K562 (cell line): ENCODE measurements around the gene SFXN3. TPM values are rescaled to one million over a fixed set of nuclear protein-coding genes. Genes with fewer than 3 reads are reported as not detected.
A peak's percentile ranks its signal among the peaks of the same experiment; 100 is the strongest.

Source experiments
- ATAC-seq: fragments of 200-7000 bp; cut with Tn5 transposase; 3 replicates; pipeline ENCODE4 v1.9.1; 2020; ENCODE audit warnings: moderate library complexity
- BruUV-seq: library from RNA; stranded (reverse); fragments of 400-500 nt; replicated peaks from 2 replicates; lab custom pipeline; 2021; lab: Mats Ljungman, UMichigan
- CTCF ChIA-PET: fragments of 300-600 bp; formaldehyde crosslinking; extraction: SDS; loops from one replicate; lab custom pipeline; 2021; ENCODE audit warnings: low intra/inter-chr PET ratio; lab: Yijun Ruan, JAX
- POLR2A ChIA-PET: fragments of 300-600, 350-650 bp; sonication (Branson Sonifier 250); formaldehyde crosslinking; extraction: SDS; loops from one replicate; lab custom pipeline; 2021; ENCODE audit warnings: antibody characterized with exemption, inconsistent platforms; lab: Yijun Ruan, JAX
- DNase-seq, 4 experiments: peaks; one replicate each; pipeline versions ENCODE4 v3.0.0 to v3.0.0-alpha.2; 2011 to 2018; ENCODE audit warnings: low spot score in 3 of 4, mixed read lengths in 3 of 4; ENCODE audit errors: extremely low read depth in 1 of 4
- FAIRE-seq: peaks from 2 replicates; lab custom pipeline; 2011; peaks lifted over from hg19 to GRCh38; lab: Jason Lieb, UNC
- H2AFZ ChIP-seq: 2 replicates; pipeline ENCODE4 v1.6.0; 2011; ENCODE audit warnings: low read depth, low read length, control low read depth, inconsistent platforms
- H3K27ac ChIP-seq: fragments of 200-600 bp; 3 replicates; pipeline ENCODE4 v1.8.0; 2011; ENCODE audit warnings: low read depth, mild to moderate bottlenecking, control low read depth, inconsistent platforms, low read length, moderate library complexity, mixed read lengths; ENCODE audit errors: extremely low read depth
- H3K27me3 ChIP-seq, 2 experiments: fragments of 300-600 bp in 1 of 2; 2 replicates in 1 of 2; 3 replicates in 1 of 2; pipeline versions ENCODE4 v1.6.0 to v1.8.0; 2011; ENCODE audit warnings: inconsistent platforms in 2 of 2, low read length in 2 of 2, mild to moderate bottlenecking in 1 of 2, mixed read lengths in 1 of 2, moderate library complexity in 1 of 2; ENCODE audit not compliant: control insufficient read depth in 2 of 2, insufficient read depth in 2 of 2
- H3K36me3 ChIP-seq: fragments of 300-600 bp; 3 replicates; pipeline ENCODE4 v1.8.0; 2011; ENCODE audit warnings: mild to moderate bottlenecking, low read length, inconsistent platforms; ENCODE audit not compliant: control insufficient read depth, insufficient read depth
- H3K4me1 ChIP-seq, 2 experiments: fragments of 200-600 bp in 1 of 2; replicated peaks in 1 of 2; 2 replicates in 1 of 2; 3 replicates in 1 of 2; pipeline versions ENCODE4 v1.5.1 to v1.8.0; 2011; ENCODE audit warnings: inconsistent platforms in 2 of 2, low read length in 2 of 2, mild to moderate bottlenecking in 1 of 2, mixed read lengths in 1 of 2, moderate library complexity in 1 of 2; ENCODE audit not compliant: control insufficient read depth in 2 of 2, insufficient read depth in 2 of 2
- H3K4me2 ChIP-seq: 2 replicates; pipeline ENCODE4 v1.6.1; 2011; ENCODE audit warnings: low read length, control low read depth, inconsistent platforms, mixed read lengths; ENCODE audit not compliant: insufficient read depth
- H3K4me3 ChIP-seq: fragments of 200-600 bp; sonication (generic), shearing (Covaris generic); 2 replicates; pipeline ENCODE4 v1.5.1; 2016; ENCODE audit warnings: control low read depth, inconsistent platforms
- H3K79me2 ChIP-seq: fragments of 200-600 bp; 3 replicates; pipeline ENCODE4 v1.8.0; 2011; ENCODE audit warnings: low read length, inconsistent platforms; ENCODE audit not compliant: control insufficient read depth, insufficient read depth
- H3K9ac ChIP-seq, 2 experiments: 2 replicates each; pipeline versions ENCODE4 v1.6.0 to v1.6.1; 2011; ENCODE audit warnings: low read depth in 2 of 2, low read length in 2 of 2, control low read depth in 1 of 2, inconsistent platforms in 1 of 2, mild to moderate bottlenecking in 1 of 2, mixed read lengths in 1 of 2; ENCODE audit not compliant: insufficient read depth in 1 of 2
- H3K9me1 ChIP-seq: one replicate; pipeline ENCODE4 v1.6.0; 2011; ENCODE audit warnings: inconsistent platforms, mild to moderate bottlenecking, low read length, moderate library complexity; ENCODE audit not compliant: control insufficient read depth, insufficient read depth
- H3K9me3 ChIP-seq: replicated peaks from 2 replicates; pipeline ENCODE4 v1.5.1; 2011; ENCODE audit warnings: low read depth, low read length, inconsistent platforms; ENCODE audit not compliant: control insufficient read depth, insufficient read depth
- H4K20me1 ChIP-seq: replicated peaks from 2 replicates; pipeline ENCODE4 v1.6.1; 2011; ENCODE audit warnings: low read length, inconsistent platforms, mixed read lengths; ENCODE audit not compliant: control insufficient read depth, insufficient read depth
- CC2D1A ChIP-seq: fragments of 450-650 bp; IDR thresholded peaks from 2 replicates; pipeline ENCODE4 v1.6.1; 2017; ENCODE audit warnings: mild to moderate bottlenecking
- EZH2 ChIP-seq: IDR thresholded peaks from 2 replicates; pipeline ENCODE4 v1.6.1; 2012; ENCODE audit warnings: low read depth, mild to moderate bottlenecking, inconsistent platforms, low read length, borderline replicate concordance
- KLF1 ChIP-seq: fragments of 450-650 bp; IDR thresholded peaks from 2 replicates; pipeline ENCODE4 v1.6.1; 2016; ENCODE audit warnings: missing genetic modification characterization, missing compliant biosample characterization
- MITF ChIP-seq: IDR thresholded peaks from 2 replicates; pipeline ENCODE4 v1.6.1; 2014; ENCODE audit warnings: antibody characterized with exemption
- PYGO2 ChIP-seq: fragments of 450-650 bp; IDR thresholded peaks from 2 replicates; pipeline ENCODE4 v1.6.1; 2016; ENCODE audit warnings: mild to moderate bottlenecking, missing genetic modification characterization, moderate library complexity, missing compliant biosample characterization
- RBM15 ChIP-seq: fragments of 200-400 bp; formaldehyde crosslinking; IDR thresholded peaks from 2 replicates; pipeline ENCODE4 v1.6.1; 2018; ENCODE audit warnings: mild to moderate bottlenecking, low read length, moderate library complexity; ENCODE audit not compliant: insufficient read depth
- ZNF444 ChIP-seq: fragments of 250-450 bp; sonication (Bioruptor Pico); IDR thresholded peaks from 2 replicates; pipeline ENCODE4 v1.4.0; 2020; ENCODE audit warnings: mild to moderate bottlenecking, moderate library complexity
- ZNF740 ChIP-seq, 3 experiments: fragments of 200-800 bp in 1 of 3; sonication (Bioruptor generic) in 1 of 3; sonication (generic) in 1 of 3; formaldehyde crosslinking in 1 of 3; IDR thresholded peaks; 2 replicates each; pipeline versions ENCODE4 v1.6.1 to v1.8.0; 2016 to 2022; ENCODE audit warnings: mild to moderate bottlenecking in 2 of 3, missing compliant biosample characterization in 2 of 3, missing genetic modification characterization in 2 of 3, missing genetic modification reagents in 1 of 3
- WGBS: fragments of 100-300 bp; shearing (Covaris generic); methylation state at CpG from one replicate; pipeline ENCODE4 v1.1.6; 2016; ENCODE audit warnings: low coverage, mixed read lengths; ENCODE audit not compliant: insufficient coverage; ENCODE audit errors: missing lambda C conversion rate; 5-methylcytosine and 5-hydroxymethylcytosine counted together
- in situ Hi-C: fragments of 300-500 bp; cut with MboI; formaldehyde crosslinking; loops from 4 replicates; pipeline ENCODE4 v1.15.0; 2018; ENCODE audit warnings: inconsistent platforms, mixed read lengths
- intact Hi-C: fragments of 100-400 bp; cut with micrococcal nuclease; formaldehyde crosslinking; loops from 2 replicates; pipeline ENCODE4 v1.14.2; 2022
- polyA plus RNA-seq, 8 experiments: library from polyadenylated mRNA; depleted of rRNA in 4 of 8; stranded (reverse) in 5 of 8; unstranded in 3 of 8; fragments of >200 nt; fragmentation: Nextera tagmentation in 2 of 8; fragmentation: Illumina TruSeq in 1 of 8; extraction: Ambion mirVana in 2 of 8; extraction: Trizol in 1 of 8; gene quantifications; 2 replicates each; pipeline versions ENCODE4 v1.2.1 to v1.2.3, GENCODE V29; 2011 to 2014; ENCODE audit warnings: inconsistent platforms in 1 of 8, missing spikeins in 1 of 8
- total RNA-seq, 7 experiments: library from RNA; depleted of rRNA in 6 of 7; stranded (reverse); fragments of >200 nt in 6 of 7; fragmentation: Illumina TruSeq in 2 of 7; extraction: Trizol in 2 of 7; gene quantifications; 2 replicates each; pipeline versions ENCODE4 v1.2.1 to v1.2.3, GENCODE V29; 2011 to 2021; ENCODE audit warnings: low replicate concordance in 1 of 7
- TF ChIP-seq, protein P1 (sequence below): fragments of 250-450 bp; sonication (Bioruptor Pico); IDR thresholded peaks from 2 replicates; pipeline ENCODE4 v1.8.0; 2022; ENCODE audit warnings: moderate library complexity, mild to moderate bottlenecking, inconsistent platforms
- TF ChIP-seq, protein P2 (sequence below): IDR thresholded peaks from 3 replicates; pipeline ENCODE4 v1.6.1; 2011; ENCODE audit warnings: borderline replicate concordance, mild to moderate bottlenecking; ENCODE audit not compliant: insufficient read length, insufficient read depth
- TF ChIP-seq, protein P3 (sequence below): fragments of 450-650 bp; IDR thresholded peaks from 2 replicates; pipeline ENCODE4 v1.6.1; 2017; ENCODE audit warnings: antibody characterized with exemption, mild to moderate bottlenecking

Gene SFXN3
- total and polyA plus RNA-seq, 9 of the 15 experiments (the other 6 are each of a cell fraction or from before 2014, with no cell fraction given), result 0.24 to 4.6 (median 0.86) TPM

GRCh38 chr10:101041252-101041761 lies 10.3 kb downstream of the SFXN3 start:
- DNase-seq (peak; percentile 66 to 83 (median 72)), ATAC-seq (peak; percentile 86), FAIRE-seq (peak; percentile 89)
- no TSS peak for BruUV-seq
- no peaks in the 10 kb centered on the region for H3K79me2 ChIP-seq
- no peaks in the 10 kb centered on the region for H4K20me1 ChIP-seq
- H3K9me3 ChIP-seq, result no peaks in the 10 kb centered on the region
- no peaks in the 10 kb centered on the region for H3K27me3 ChIP-seq
- no peak overlapping the region for H3K4me3 ChIP-seq
- in situ Hi-C loops (no loop called here), intact Hi-C loops (loop anchor here (2.0 to 5.0 kb wide), 2 partner anchors 101 to 171 kb away; no protein-coding TSS in a partner anchor)
- H3K4me1 ChIP-seq, result peaks cover 9 to 11% of the 10 kb centered on the region in 2 experiments
- no peak overlapping the region for H2AFZ ChIP-seq
- H3K9me1 ChIP-seq, result no peaks in the 10 kb centered on the region
- H3K36me3 ChIP-seq, result no peaks in the 10 kb centered on the region
- H3K9ac ChIP-seq, result peak overlapping the region in 1 of 2 experiments; percentile 3; a peak in 1 of 4 replicates
- ChIA-PET CTCF (interaction anchor here (0.6 to 3.7 kb wide), 6 partner anchors 9 to 101 kb away, joined by 3 to 37 read pairs (median 5); no protein-coding TSS in a partner anchor), POLR2A (interaction anchor here (0.6 to 1.5 kb wide), 3 partner anchors 10 to 101 kb away, joined by 3 to 5 read pairs (median 3); partner anchors contain the start of genes KAZALD1, PDZD7 and SFXN3)
- no peak overlapping the region for H3K27ac ChIP-seq
- WGBS, result 42% methylated on average over 4 of the region's 6 CpGs
- no peak overlapping the region for H3K4me2 ChIP-seq
- TF ChIP-seq RBM15, result no peak
- peak; percentile 61; the same call in 1 of the 2 replicates for TF ChIP-seq CC2D1A
- TF ChIP-seq ZNF740 (CRISPR knock-in tag; IDR thresholded peaks at IDR 0.05), result peak; percentile 75
- TF ChIP-seq ZNF740 (tag; IDR thresholded peaks at IDR 0.05), result peak in 1 of 2 experiments; percentile 67; a peak in 1 of 4 replicates
- TF ChIP-seq, protein P1, sequence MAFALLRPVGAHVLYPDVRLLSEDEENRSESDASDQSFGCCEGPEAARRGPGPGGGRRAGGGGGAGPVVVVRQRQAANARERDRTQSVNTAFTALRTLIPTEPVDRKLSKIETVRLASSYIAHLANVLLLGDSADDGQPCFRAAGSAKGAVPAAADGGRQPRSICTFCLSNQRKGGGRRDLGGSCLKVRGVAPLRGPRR, result no peak
- TF ChIP-seq EZH2, result no peak
- no peak for TF ChIP-seq MITF
- TF ChIP-seq ZNF444 (CRISPR knock-in tag), result no peak
- TF ChIP-seq PYGO2 (tag), result no peak
- TF ChIP-seq KLF1, result no peak
- TF ChIP-seq, protein P2, sequence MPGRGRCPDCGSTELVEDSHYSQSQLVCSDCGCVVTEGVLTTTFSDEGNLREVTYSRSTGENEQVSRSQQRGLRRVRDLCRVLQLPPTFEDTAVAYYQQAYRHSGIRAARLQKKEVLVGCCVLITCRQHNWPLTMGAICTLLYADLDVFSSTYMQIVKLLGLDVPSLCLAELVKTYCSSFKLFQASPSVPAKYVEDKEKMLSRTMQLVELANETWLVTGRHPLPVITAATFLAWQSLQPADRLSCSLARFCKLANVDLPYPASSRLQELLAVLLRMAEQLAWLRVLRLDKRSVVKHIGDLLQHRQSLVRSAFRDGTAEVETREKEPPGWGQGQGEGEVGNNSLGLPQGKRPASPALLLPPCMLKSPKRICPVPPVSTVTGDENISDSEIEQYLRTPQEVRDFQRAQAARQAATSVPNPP, result no peak
- TF ChIP-seq, protein P3, sequence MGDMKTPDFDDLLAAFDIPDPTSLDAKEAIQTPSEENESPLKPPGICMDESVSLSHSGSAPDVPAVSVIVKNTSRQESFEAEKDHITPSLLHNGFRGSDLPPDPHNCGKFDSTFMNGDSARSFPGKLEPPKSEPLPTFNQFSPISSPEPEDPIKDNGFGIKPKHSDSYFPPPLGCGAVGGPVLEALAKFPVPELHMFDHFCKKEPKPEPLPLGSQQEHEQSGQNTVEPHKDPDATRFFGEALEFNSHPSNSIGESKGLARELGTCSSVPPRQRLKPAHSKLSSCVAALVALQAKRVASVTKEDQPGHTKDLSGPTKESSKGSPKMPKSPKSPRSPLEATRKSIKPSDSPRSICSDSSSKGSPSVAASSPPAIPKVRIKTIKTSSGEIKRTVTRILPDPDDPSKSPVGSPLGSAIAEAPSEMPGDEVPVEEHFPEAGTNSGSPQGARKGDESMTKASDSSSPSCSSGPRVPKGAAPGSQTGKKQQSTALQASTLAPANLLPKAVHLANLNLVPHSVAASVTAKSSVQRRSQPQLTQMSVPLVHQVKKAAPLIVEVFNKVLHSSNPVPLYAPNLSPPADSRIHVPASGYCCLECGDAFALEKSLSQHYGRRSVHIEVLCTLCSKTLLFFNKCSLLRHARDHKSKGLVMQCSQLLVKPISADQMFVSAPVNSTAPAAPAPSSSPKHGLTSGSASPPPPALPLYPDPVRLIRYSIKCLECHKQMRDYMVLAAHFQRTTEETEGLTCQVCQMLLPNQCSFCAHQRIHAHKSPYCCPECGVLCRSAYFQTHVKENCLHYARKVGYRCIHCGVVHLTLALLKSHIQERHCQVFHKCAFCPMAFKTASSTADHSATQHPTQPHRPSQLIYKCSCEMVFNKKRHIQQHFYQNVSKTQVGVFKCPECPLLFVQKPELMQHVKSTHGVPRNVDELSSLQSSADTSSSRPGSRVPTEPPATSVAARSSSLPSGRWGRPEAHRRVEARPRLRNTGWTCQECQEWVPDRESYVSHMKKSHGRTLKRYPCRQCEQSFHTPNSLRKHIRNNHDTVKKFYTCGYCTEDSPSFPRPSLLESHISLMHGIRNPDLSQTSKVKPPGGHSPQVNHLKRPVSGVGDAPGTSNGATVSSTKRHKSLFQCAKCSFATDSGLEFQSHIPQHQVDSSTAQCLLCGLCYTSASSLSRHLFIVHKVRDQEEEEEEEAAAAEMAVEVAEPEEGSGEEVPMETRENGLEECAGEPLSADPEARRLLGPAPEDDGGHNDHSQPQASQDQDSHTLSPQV, result no peak
